Rectal smooth muscle tissue (tissue), 1 donor: ENCODE measurements around the gene GTSF1L.

Experiments
- H3K27ac ChIP-seq: one replicate; pipeline ENCODE4 v1.7.0; 2013; ENCODE audit warnings: low read depth, low read length, inconsistent platforms
- H3K27me3 ChIP-seq: one replicate; pipeline ENCODE4 v1.7.0; 2013; ENCODE audit warnings: low read length; ENCODE audit not compliant: control insufficient read depth, insufficient read depth
- H3K36me3 ChIP-seq: one replicate; pipeline ENCODE4 v1.7.0; 2013; ENCODE audit warnings: low read length; ENCODE audit not compliant: control insufficient read depth, insufficient read depth
- H3K4me1 ChIP-seq: one replicate; pipeline ENCODE4 v1.7.0; 2013; ENCODE audit warnings: low read length; ENCODE audit not compliant: control insufficient read depth, insufficient read depth
- H3K4me3 ChIP-seq: one replicate; pipeline ENCODE4 v1.7.0; 2013; ENCODE audit warnings: low read length
- H3K9ac ChIP-seq: one replicate; pipeline ENCODE4 v1.7.0; 2013; ENCODE audit warnings: low read length

The GTSF1L gene

GRCh38 chr20:43755390-43755789 is 28.6 kb upstream of the GTSF1L start:
- Histone ChIP-seq H3K4me3 (no peak overlapping the region), H3K27me3 (no peaks in the 10 kb centered on the region), H3K27ac (no peak overlapping the region), H3K4me1 (no peaks in the 10 kb centered on the region), H3K36me3 (no peaks in the 10 kb centered on the region), H3K9ac (no peak overlapping the region)

- Histone ChIP-seq H3K9ac (no peak overlapping the region), H3K27ac (no peak overlapping the region), H3K4me1 (no peaks in the 10 kb centered on the region), H3K27me3 (no peaks in the 10 kb centered on the region), H3K36me3 (no peaks in the 10 kb centered on the region), H3K4me3 (no peak overlapping the region)
Measured at GRCh38 chr20:43752561-43753301, 25.9 kb upstream of the GTSF1L start.

- Histone ChIP-seq H3K4me3 (no peak overlapping the region), H3K9ac (no peak overlapping the region), H3K4me1 (no peaks in the 10 kb centered on the region), H3K36me3 (no peaks in the 10 kb centered on the region), H3K27ac (no peak overlapping the region), H3K27me3 (no peaks in the 10 kb centered on the region)
Measured at GRCh38 chr20:43752051-43752360, 25.2 kb upstream of the GTSF1L start.

- no peak overlapping the region for H3K4me3 ChIP-seq
- no peaks in the 10 kb centered on the region for H3K27me3 ChIP-seq
- H3K27ac ChIP-seq: no peak overlapping the region
- no peaks in the 10 kb centered on the region for H3K4me1 ChIP-seq
- H3K9ac ChIP-seq: no peak overlapping the region
- no peaks in the 10 kb centered on the region for H3K36me3 ChIP-seq
Measured at GRCh38 chr20:43751167-43752050, 24.6 kb upstream of the GTSF1L start.

GRCh38 chr20:43750774-43751166 is 24.0 kb upstream of the GTSF1L start:
- H3K36me3 ChIP-seq: no peaks in the 10 kb centered on the region
- no peaks in the 10 kb centered on the region for H3K27me3 ChIP-seq
- H3K4me3 ChIP-seq: no peak overlapping the region
- H3K4me1 ChIP-seq: no peaks in the 10 kb centered on the region
- no peak overlapping the region for H3K27ac ChIP-seq
- H3K9ac ChIP-seq: no peak overlapping the region

GRCh38 chr20:43749734-43750294 is 23.0 kb upstream of the GTSF1L start:
- no peak overlapping the region for H3K4me3 ChIP-seq
- no peak overlapping the region for H3K9ac ChIP-seq
- no peaks in the 10 kb centered on the region for H3K36me3 ChIP-seq
- H3K27me3 ChIP-seq: peaks cover 3% of the 10 kb centered on the region
- no peaks in the 10 kb centered on the region for H3K4me1 ChIP-seq
- no peak overlapping the region for H3K27ac ChIP-seq

GRCh38 chr20:43748274-43748673 is 21.5 kb upstream of the GTSF1L start:
- H3K27me3 ChIP-seq: peaks cover 3% of the 10 kb centered on the region
- H3K4me3 ChIP-seq: no peak overlapping the region
- no peak overlapping the region for H3K27ac ChIP-seq
- H3K36me3 ChIP-seq: no peaks in the 10 kb centered on the region
- no peak overlapping the region for H3K9ac ChIP-seq
- no peaks in the 10 kb centered on the region for H3K4me1 ChIP-seq

GRCh38 chr20:43746344-43747137 is 19.7 kb upstream of the GTSF1L start:
- no peak overlapping the region for H3K4me3 ChIP-seq
- no peaks in the 10 kb centered on the region for H3K4me1 ChIP-seq
- H3K27me3 ChIP-seq: peaks cover 3% of the 10 kb centered on the region
- H3K36me3 ChIP-seq: no peaks in the 10 kb centered on the region
- no peak overlapping the region for H3K27ac ChIP-seq
- no peak overlapping the region for H3K9ac ChIP-seq

- no peak overlapping the region for H3K9ac ChIP-seq
- peaks cover 3% of the 10 kb centered on the region for H3K27me3 ChIP-seq
- H3K4me3 ChIP-seq: no peak overlapping the region
- H3K36me3 ChIP-seq: no peaks in the 10 kb centered on the region
- no peak overlapping the region for H3K27ac ChIP-seq
- no peaks in the 10 kb centered on the region for H3K4me1 ChIP-seq
Measured at GRCh38 chr20:43744966-43745730, 18.3 kb upstream of the GTSF1L start.

GRCh38 chr20:43744151-43744611 is 17.4 kb upstream of the GTSF1L start:
- no peaks in the 10 kb centered on the region for H3K36me3 ChIP-seq
- no peaks in the 10 kb centered on the region for H3K4me1 ChIP-seq
- no peak overlapping the region for H3K4me3 ChIP-seq
- H3K27me3 ChIP-seq: peaks cover 3% of the 10 kb centered on the region
- no peak overlapping the region for H3K27ac ChIP-seq
- H3K9ac ChIP-seq: no peak overlapping the region

- Histone ChIP-seq H3K4me1 (no peaks in the 10 kb centered on the region), H3K4me3 (no peak overlapping the region)
Measured at GRCh38 chr20:43740642-43741041, 13.8 kb upstream of the GTSF1L start.

More at GRCh38 chr20:43740642-43741041, 13.8 kb upstream of the GTSF1L start:
- Histone ChIP-seq H3K36me3 (no peaks in the 10 kb centered on the region), H3K27me3 (peaks cover 3% of the 10 kb centered on the region), H3K9ac (no peak overlapping the region), H3K27ac (no peak overlapping the region)
